Heart left ventricle (tissue), 16 donors: ENCODE data around the gene ZER1. TPM values are rescaled to one million over a fixed set of nuclear protein-coding genes. Genes with fewer than 3 reads are reported as not detected.
A peak's percentile ranks its signal among the peaks of the same experiment; 100 is the strongest.

ENCODE experiments used
- ATAC-seq, 4 donors: fragments of 200-7000 bp; cut with Tn5 transposase; one replicate each; pipeline ENCODE4 v1.9.1; 2020 to 2022; ENCODE audit warnings: moderate library complexity in 4 of 4, mild to moderate bottlenecking in 3 of 4, moderate number of reproducible peaks in 1 of 4
- DNase-seq, 5 donors: peaks; one replicate each; pipeline ENCODE4 v3.0.0-alpha.2; 2020
- H3K27ac ChIP-seq, 12 donors: fragments of 200-600 bp; sonication (generic) in 4 of 12; one replicate each; pipeline versions ENCODE4 v1.5.0 to v1.8.0; 2016 to 2022; ENCODE audit warnings: mild to moderate bottlenecking in 2 of 12
- H3K27me3 ChIP-seq, 9 donors: fragments of 200-600 bp; sonication (generic) in 2 of 9; one replicate each; pipeline versions ENCODE4 v1.5.1 to v1.8.0; 2016 to 2022; ENCODE audit warnings: mild to moderate bottlenecking in 3 of 9
- H3K36me3 ChIP-seq, 9 donors: fragments of 200-600 bp; sonication (generic) in 2 of 9; one replicate each; pipeline versions ENCODE4 v1.5.0 to v1.8.0; 2018 to 2022; ENCODE audit warnings: mild to moderate bottlenecking in 2 of 9
- H3K4me1 ChIP-seq, 12 donors: fragments of 200-600 bp; sonication (generic) in 4 of 12; one replicate each; pipeline versions ENCODE4 v1.5.0 to v1.8.0; 2016 to 2022; ENCODE audit warnings: mild to moderate bottlenecking in 3 of 12
- H3K4me3 ChIP-seq, 12 donors: fragments of 200-600 bp; sonication (generic) in 4 of 12; one replicate each; pipeline versions ENCODE4 v1.5.0 to v1.8.0; 2017 to 2022; ENCODE audit warnings: mild to moderate bottlenecking in 9 of 12, moderate library complexity in 4 of 12
- H3K9me3 ChIP-seq, 12 donors: fragments of 200-600 bp; sonication (generic) in 4 of 12; one replicate each; pipeline versions ENCODE4 v1.5.0 to v1.8.0; 2016 to 2022; ENCODE audit warnings: mild to moderate bottlenecking in 1 of 12
- CTCF ChIP-seq, 12 donors: fragments of 200-600 bp; sonication (generic) in 4 of 12; IDR thresholded peaks; one replicate each; pipeline versions ENCODE4 v1.5.0 to v1.8.0; 2018 to 2022; ENCODE audit warnings: antibody characterized with exemption in 12 of 12, mild to moderate bottlenecking in 5 of 12
- POLR2A ChIP-seq, 2 donors: fragments of 450-650 bp; IDR thresholded peaks; one replicate each; pipeline ENCODE4 v1.6.1; 2017; ENCODE audit warnings: antibody characterized with exemption in 2 of 2, mild to moderate bottlenecking in 2 of 2, moderate library complexity in 2 of 2
- WGBS, 4 donors: extraction: QIAGEN DNeasy Blood & Tissue Kit in 2 of 4; methylation state at CpG; one replicate each; pipeline versions ENCODE4 v1.1.5 to v1.1.7; 2013 to 2018; 5-methylcytosine and 5-hydroxymethylcytosine counted together
- intact Hi-C, 10 donors: fragments of 100-400 bp; cut with DNase I; formaldehyde crosslinking; loops; one replicate each; pipeline versions ENCODE4 v1.11.1 to v1.14.2; 2022
- polyA plus RNA-seq, 2 donors: library from polyadenylated mRNA; stranded (reverse); fragments of 200-250 nt; gene quantifications; one replicate each; pipeline ENCODE4 v1.2.3, GENCODE V29; 2013
- total RNA-seq, 9 donors: library from RNA; depleted of rRNA in 2 of 9; stranded (reverse); fragments of >200 nt in 2 of 9; fragmentation: NEBNext Ultra II Directional in 3 of 9; extraction: Animal tissue kit (Norgen Biotek cat#: 25700) in 3 of 9; gene quantifications; one replicate each; pipeline versions ENCODE4 v1.1.0 to v1.2.4, GENCODE V29; 2016 to 2023
- donor health status: ischemic (EF 13 %, LVEDD 7.1; RV severe dilation, severe dysfunction).
- donor health status: healthy with polysubstance abuse.
- donor health status: DM: no; HTN: yes; CAD: no.
- donor health status: DM: no; HTN: no; CAD: no.
- donor health status: ischemic (EF 25% LVEDD 6.9; RV normal size, moderate dysfunction).
- donor health status: ischemic (EF 25% LVEDD 5.7; RV mildly dilated, moderate dysfunction).
- donor health status: healthy.
- donor health status: DM: yes; HTN: yes; CAD: no.
- donor health status: ischemic (EF 35%, LVEDD 5.7; RV mildly dilated, moderate dysfunction).
- donor health status: nonischemic (EF 11% LVEDD 7.7; RV severe dilation, severe dysfunction).
- donor health status: DM: yes; HTN: yes; CAD: no.
- donor health status: PGD.
- donor health status: ischemic (EF 29% LVEDD 5.4; RV normal size, mild dysfunction).
- donor health status: nonischemic (EF 23%, LVEDD 6.1; RV moderate dilation, normal function).

The ZER1 gene
- total and polyA plus RNA-seq, 11 donors: 32.4 to 163 (median 59.6) TPM

DNA sequence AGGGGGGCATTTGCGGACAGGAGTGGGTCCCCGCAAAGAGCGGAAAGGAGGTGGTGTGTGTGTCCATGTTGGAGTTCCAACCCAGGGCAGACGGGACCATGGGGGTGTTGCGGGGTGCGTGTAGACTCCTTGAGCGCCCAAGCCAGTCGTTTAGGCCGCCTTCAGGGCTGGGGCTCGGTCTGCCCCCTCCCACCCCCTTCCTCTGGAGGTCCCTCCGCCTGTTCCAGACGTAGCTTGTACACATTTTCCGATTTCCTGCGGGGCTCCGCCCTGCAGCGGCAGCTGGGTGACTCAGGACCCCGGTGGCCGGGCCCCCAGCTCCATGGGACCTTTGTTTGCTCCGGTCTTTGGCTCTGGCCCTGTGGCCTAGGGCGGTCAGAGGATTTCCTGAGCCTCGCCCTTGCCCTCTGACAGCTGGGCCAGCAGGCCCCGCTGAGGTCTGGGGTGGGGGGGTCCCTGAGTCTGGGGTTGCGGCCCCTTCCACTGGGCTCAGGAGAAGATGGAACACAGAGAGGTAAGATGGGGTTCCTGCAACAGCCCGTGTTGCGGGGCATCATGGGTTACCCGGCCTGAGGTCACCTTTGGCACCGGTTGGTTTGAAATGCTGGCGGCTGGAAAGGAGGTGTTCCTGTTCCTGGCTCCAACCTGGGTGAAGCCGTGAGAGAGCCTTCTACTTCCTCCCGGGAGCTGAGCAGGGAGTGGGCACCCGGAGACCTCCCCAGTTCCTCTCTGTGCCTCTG is 67.9 kb downstream of the ZER1 start:
- H3K9me3 ChIP-seq: no peaks in the 10 kb centered on the region
- 60 to 68% (median 67%) methylated on average over 27 to 31 of the region's 31 CpGs for WGBS, 4 donors
- TF ChIP-seq POLR2A (IDR thresholded peaks at IDR 0.05) (peak in 1 of 2 donors; percentile 38), CTCF (IDR thresholded peaks at IDR 0.05) (no peak)
- H3K4me1 ChIP-seq: peaks cover 0 to 28% (median 6%) of the 10 kb centered on the region in 12 donors
- intact Hi-C loops: loop anchor here in 3 of 10 donors (2.0 to 5.0 kb wide), 4 partner anchors 19 to 84 kb away; partner anchors contain the start of genes TBC1D13 (in 1 of the 3), ZDHHC12 (in 1 of the 3) and ZER1 (in 1 of the 3)
- H3K27me3 ChIP-seq: no peaks in the 10 kb centered on the region
- peaks cover 0 to 7% (median 0%) of the 10 kb centered on the region in 9 donors for H3K36me3 ChIP-seq
- ATAC-seq (peak; percentile 51 to 90 (median 66)), DNase-seq (peak; percentile 73 to 83 (median 80))
- peak overlapping the region; percentile 80 to 96 (median 91) for H3K27ac ChIP-seq
- H3K4me3 ChIP-seq: peak overlapping the region in 11 of 12 donors; percentile 61 to 97 (median 78)

- ATAC-seq: peak; percentile 17 to 55 (median 38)
- intact Hi-C loops: loop anchor here in 2 of 10 donors (1.0 to 5.0 kb wide), 3 partner anchors 69 to 84 kb away; partner anchors contain the start of genes TBC1D13 (in 2 of the 2) and ZER1 (in 1 of the 2)
Measured at GRCh38 chr9:128702949-128703615, 68.6 kb downstream of the ZER1 start.

DNA sequence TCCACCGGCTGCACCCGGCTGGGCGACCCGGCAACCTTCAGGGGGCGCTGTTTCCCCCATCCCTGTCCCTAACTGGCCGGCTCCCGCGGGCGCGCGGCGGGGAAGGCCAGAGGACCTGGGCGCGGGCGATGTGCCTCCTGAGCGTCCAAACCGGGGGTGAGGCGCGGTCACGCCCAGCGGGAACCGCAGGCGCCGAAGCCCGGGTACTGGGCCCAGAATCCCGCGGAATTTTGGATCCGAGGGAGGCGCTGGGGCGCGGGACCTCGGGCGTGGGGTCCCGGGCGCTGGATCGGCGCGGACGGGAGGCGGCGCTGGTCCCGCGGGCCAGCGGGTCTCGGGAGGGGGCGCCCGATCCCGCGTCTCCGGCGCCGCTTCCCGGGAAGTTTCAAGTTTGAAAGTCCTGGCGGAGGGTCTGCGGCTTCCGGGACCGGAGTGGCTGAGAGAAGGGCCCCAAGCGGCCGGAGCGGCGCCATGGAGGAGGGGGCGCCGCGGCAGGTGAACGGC is 69.2 kb downstream of the ZER1 start, which contains the start of gene PKN3:
Gene PKN3 (plus strand): TSS at position 59 of the 504 bp plus-strand sequence. CDS start 413 bp downstream, at position 472.
- ATAC-seq: peak; percentile 43 to 85 (median 74)
- H3K9me3 ChIP-seq: no peaks in the 10 kb centered on the region
- H3K4me1 ChIP-seq: peaks cover 0 to 28% (median 6%) of the 10 kb centered on the region in 12 donors
- peak within 1 kb of the TSS; percentile 61 to 97 (median 78) for H3K4me3 ChIP-seq
- intact Hi-C loops: loop anchor here in 2 of 10 donors (1.0 to 5.0 kb wide), 3 partner anchors 70 to 85 kb away; partner anchors contain the start of genes TBC1D13 (in 2 of the 2) and ZER1 (in 1 of the 2)
- peaks cover 0 to 5% (median 0%) of the 10 kb centered on the region in 9 donors for H3K36me3 ChIP-seq
- TF ChIP-seq CTCF (IDR thresholded peaks at IDR 0.05) (peak; percentile 82 to 96 (median 90)), POLR2A (IDR thresholded peaks at IDR 0.05) (peak in 1 of 2 donors; percentile 52)
- DNase-seq: peak; percentile 87 to 94 (median 90)
- H3K27me3 ChIP-seq: no peaks in the 10 kb centered on the region
- WGBS, 4 donors: 0 to 1% (median 0%) methylated on average over 21 to 65 of the region's 65 CpGs
- peak within 1 kb of the TSS; percentile 80 to 96 (median 91) for H3K27ac ChIP-seq

More at GRCh38 chr9:128702949-128703615, 68.6 kb downstream of the ZER1 start:
- H3K4me3 ChIP-seq: peak overlapping the region; percentile 61 to 97 (median 78)
- WGBS, 4 donors: 6 to 32% (median 9%) methylated on average over 9 to 55 of the region's 55 CpGs
- H3K36me3 ChIP-seq: peaks cover 0 to 7% (median 0%) of the 10 kb centered on the region in 9 donors
- no peaks in the 10 kb centered on the region for H3K27me3 ChIP-seq
- DNase-seq: peak in 3 of 5 donors; percentile 51 to 76 (median 73)
- H3K27ac ChIP-seq: peak overlapping the region; percentile 80 to 96 (median 91)
- peaks cover 0 to 28% (median 6%) of the 10 kb centered on the region in 12 donors for H3K4me1 ChIP-seq
- no peaks in the 10 kb centered on the region for H3K9me3 ChIP-seq
- TF ChIP-seq POLR2A (IDR thresholded peaks at IDR 0.05) (no peak), CTCF (IDR thresholded peaks at IDR 0.05) (no peak)
